HCEC 1CT (cell line): ENCODE measurements around the gene CD2AP.
"Not testable (repeated sequence)": the region's sequence is repeated elsewhere in the genome, so short reads cannot be mapped to it uniquely, and the experiment has no call there.

Experiments
- DNase-seq: peaks from one replicate; pipeline ENCODE4 v3.0.0-alpha.2; 2017

The CD2AP gene

DNA sequence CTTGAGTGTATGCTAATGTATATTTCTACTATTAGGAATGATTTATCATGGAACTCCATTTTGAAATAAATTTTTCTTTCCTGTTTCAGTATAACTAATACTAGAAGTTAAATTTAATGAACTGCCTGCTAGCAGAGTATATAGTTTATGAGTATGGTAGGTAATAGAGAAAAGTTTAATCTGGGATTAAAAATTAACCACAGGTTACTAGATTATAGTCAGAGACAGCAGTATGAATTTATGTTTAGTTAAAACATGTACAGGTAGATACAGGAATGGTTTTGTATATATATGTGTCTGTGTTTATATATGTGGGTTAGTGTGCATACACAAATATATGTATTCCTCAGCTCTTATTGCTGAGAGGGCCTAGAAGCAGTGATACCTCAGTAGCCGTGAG lies 32.3 kb downstream of the CD2AP start:
- DNase-seq, result no peak

- no peak for DNase-seq
These were observed 35.3 kb downstream of the CD2AP start for GRCh38 chr6:47512872-47513271.

DNA sequence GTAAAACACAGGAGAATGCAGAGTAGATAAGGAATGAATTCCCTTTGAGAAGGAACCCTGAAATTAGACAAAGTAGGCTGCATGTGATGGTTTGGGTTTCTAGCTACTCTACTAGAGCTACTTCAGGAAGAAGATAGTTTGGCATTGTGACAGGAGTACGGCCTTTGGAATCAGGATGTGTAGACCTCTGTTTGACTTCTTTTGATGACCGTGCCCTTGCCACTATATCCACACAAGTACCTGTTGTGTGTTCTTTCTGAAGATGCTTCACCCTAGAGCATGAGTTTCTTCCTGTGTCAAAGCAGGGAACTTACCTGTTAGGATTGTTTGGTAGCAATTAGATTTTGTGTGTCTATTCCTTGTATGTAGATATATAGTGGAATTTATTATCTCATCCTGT lies 41.7 kb downstream of the CD2AP start:
- no peak for DNase-seq

GRCh38 chr6:47520282-47520681 lies 42.7 kb downstream of the CD2AP start:
- DNase-seq, result no peak

GRCh38 chr6:47521961-47522360 lies 44.4 kb downstream of the CD2AP start:
- DNase-seq, result no peak

- no peak for DNase-seq
These were observed 46.7 kb downstream of the CD2AP start for GRCh38 chr6:47524136-47524845.

GRCh38 chr6:47525330-47526057 lies 47.9 kb downstream of the CD2AP start:
- no peak for DNase-seq

DNA sequence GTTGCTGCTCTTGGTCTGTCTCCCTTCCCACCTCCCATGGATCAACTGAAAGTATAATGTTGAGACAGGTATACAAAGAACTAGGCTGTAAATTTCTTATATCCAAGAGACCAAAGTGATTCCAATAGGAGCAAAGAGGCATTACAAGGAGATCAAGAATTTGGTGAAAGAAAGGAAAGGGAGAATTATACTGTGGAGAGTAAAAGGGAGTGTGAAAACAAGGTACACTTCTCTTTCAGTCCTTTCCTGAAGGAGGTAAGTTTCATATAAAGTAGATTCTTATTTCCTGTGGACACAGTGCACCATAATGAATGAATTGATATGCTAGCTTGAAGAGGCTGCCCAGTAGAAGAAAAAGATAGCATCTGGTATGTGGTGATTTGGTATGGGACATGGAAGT lies 49.7 kb downstream of the CD2AP start:
- DNase-seq, result no peak

GRCh38 chr6:47529734-47530133 lies 52.1 kb downstream of the CD2AP start:
- DNase-seq, result no peak

DNA sequence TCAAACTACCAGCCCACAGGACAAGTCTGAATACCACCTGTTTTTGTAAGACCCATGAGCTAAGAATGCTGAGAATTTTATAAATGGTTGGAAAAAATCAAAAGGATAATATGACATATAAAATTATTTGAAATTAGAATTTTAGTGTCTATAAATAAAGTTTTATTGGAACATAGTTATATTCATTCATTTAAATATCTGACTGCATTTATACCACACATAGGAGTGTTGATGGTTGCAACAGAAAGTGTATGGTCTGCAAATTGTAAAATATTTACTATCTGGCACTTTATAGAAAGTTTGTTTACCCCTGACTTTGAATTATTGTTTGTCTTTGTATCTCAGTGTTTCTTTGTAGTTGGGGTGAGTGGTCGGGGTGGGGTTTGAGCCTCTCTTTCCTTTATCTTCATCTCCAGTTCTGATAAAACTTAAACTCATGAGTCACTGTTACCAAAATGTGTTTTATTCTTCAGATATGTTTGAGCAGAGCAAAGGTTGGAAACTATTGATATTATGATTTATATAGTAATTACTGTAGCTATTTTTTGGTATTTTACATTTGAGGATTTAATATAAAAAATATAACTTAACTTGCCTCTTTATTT lies 55.5 kb downstream of the CD2AP start:
- no peak for DNase-seq

DNA sequence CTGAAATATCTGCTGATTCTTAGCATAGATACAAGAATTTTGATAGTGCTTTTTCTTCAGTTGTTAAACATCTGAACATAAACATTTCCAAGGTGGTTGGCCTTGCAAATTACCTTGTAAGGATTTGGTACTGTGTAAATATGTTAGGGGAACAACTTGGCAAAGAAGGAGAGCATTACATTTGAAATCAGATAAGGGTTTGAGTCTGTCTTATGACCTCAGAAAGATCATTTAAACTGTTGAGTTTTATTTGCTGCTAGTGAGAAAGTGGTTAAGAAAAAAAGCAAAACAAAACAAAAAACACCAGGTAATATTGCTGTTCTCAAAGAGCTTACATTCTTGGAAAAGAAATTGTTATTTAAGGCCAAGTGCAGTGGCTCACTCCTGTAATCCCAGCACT lies 56.5 kb downstream of the CD2AP start:
- no peak for DNase-seq

DNA sequence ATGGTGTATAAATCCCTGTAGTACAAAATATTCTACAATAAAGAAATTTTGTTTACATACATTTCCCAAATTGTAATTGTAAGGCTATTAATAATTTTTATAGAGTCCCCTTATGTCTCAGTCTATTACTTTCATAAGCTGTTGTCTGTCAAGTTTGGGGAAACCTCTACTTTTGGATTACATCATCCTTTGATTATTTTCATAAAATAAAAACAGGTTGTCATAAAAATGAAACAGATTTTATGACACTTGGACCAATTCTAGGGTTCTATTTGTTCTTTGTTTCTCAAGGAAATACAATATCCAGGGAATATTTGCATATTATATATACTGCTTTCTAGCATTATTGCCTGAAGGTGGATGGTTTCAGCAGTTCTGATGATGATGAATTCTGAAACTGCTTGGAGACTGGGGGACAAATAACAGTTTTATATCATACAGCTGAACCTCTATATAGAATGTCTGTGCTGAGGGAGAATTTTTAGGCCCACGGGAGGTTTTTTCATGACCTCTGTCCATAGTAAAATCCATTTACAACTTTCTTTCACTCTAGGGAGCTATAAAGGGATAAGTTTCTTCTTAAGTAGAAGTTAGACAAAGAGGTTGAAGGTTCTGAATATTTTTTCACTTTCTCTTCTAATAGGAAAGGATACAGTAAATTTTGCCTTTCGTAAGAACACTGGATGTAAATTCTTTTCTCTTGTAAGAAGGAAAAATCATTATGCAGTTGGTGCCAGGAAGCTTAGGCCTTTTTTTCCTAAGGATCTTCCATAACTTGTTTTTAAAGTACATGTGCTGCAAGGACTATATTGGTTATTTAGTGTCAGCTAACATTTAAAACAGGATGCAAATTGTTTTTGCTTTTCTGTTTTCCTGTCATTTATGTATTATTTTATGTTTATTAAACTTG lies 58.0 kb downstream of the CD2AP start:
- DNase-seq, result no peak

DNA sequence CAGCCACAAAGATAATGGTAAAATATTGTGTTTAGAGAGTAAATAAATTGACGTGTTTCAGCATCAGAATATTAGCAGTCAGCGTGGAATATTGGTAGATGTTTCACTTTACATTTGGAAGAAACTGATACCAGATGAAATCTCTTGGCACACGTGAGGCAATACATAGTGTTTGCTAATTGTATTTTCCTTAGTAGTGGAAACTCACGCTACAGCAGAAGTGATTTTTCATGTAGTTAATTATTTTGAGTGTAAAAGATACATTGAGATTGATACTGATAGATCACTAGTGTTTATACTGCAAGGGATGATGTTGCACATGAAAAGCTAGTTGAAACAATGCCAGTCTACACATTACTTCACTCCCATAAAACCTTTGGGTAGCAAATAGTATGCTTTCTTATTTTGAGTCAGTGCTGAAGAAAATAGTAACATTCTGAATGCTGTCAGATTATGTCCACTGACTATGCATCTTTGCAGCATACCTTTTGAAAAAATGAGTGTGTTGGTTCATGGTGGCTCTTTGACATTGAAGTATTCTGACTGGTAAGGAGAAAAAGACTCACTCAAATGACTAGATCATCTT lies 59.3 kb downstream of the CD2AP start:
- DNase-seq, result no peak

- DNase-seq, result no peak
These were observed 67.6 kb downstream of the CD2AP start for GRCh38 chr6:47545223-47545622.

DNA sequence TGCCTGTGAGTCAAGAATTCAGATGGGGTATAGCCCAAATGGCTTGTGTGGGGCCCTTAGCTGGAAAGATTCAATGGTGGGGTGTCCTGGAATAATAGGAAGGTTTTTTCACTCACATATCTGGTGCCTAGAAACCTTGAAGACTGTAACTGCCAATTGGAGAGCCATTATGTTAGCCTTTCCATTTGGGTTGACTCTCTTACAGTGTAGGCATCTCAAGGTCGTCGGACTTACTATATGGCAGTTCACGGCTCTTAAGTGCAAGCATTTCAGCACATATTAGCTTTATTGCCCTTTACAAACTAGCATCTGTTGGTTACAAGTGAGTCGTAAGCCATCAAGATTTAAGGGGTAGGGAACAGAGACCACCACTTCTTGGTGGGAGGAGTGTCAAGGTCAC lies 74.1 kb downstream of the CD2AP start:
- no peak for DNase-seq

- DNase-seq, result no peak
These were observed 74.7 kb downstream of the CD2AP start for GRCh38 chr6:47552319-47552718.

DNA sequence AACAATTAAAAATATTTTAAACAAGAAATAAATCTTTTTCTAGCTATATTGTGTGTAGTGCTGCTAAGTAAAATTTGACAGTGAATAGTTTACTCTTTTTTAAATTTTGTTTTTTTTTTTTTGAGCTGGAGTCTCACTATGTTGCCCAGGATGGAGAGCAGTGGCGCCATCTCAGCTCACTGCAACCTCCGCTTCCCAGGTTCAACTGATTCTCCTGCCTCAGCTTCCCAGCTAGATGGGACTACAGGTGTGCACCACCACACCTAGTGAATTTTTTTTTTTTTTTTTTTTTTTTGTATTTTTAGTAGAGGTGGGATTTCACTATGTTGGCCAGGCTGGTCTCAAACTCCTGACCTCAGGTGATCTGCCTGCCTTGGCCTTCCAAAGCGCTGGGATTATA lies 75.7 kb downstream of the CD2AP start:
- DNase-seq, result not testable (repeated sequence)

DNA sequence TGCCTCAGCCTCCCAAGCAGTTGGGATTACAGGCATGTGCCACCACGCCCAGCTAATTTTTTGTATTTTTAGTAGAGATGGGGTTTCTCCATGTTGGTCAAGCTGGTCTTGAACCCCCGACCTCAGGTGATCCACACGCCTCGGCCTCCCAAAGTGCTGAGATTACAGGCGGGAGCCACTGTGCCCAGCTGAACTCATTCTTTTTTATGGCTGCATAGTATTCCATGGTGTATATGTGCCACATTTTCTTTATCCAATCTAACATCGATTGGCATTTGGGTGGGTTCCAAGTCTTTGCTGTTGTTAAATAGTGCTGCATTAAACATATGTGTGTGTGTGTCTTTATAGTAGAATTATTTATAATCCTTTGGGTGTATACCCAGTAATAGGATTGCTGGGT lies 78.9 kb downstream of the CD2AP start:
- not testable (repeated sequence) for DNase-seq

- no peak for DNase-seq
These were observed 85.6 kb downstream of the CD2AP start for GRCh38 chr6:47563162-47563561.

- DNase-seq, result not testable (repeated sequence)
These were observed 89.0 kb downstream of the CD2AP start for GRCh38 chr6:47566602-47567001.

GRCh38 chr6:47567586-47567985 lies 90.0 kb downstream of the CD2AP start:
- no peak for DNase-seq

GRCh38 chr6:47571488-47571887 lies 93.9 kb downstream of the CD2AP start:
- DNase-seq, result no peak

DNA sequence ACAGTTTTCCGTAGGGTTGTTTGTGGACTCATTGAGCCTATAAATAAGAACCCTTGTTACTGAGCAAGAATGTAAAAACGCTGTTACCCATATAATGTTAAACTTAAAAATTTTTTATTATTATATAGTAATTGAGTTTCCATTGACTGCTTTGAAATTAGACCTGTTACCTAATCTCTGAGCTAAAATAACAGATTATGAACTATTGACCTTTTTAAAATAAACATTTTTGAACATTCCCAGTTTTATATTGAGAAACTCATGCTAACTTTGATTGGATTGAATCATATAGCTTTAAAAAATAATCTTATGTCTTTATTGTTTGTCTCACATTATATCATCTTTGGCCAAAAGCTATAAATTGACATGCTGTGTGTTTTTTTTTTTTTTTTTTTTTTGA lies 95.5 kb downstream of the CD2AP start:
- no peak for DNase-seq
